ENCODE results near the gene SOCS4.
"Not testable (repeated sequence)": the region's sequence is repeated elsewhere in the genome, so short reads cannot be mapped to it uniquely, and the experiment has no call there.

The SOCS4 gene

GRCh38 chr14:55025948-55026347 lies 1.1 kb upstream of the SOCS4 start:
- Histone ChIP-seq H2AFZ (peak overlapping the region; percentile 98), H3K9me3 (ENCODE audit: control insufficient read depth, low read length) (no peaks in the 10 kb centered on the region), H3K79me2 (peaks cover 24% of the 10 kb centered on the region), H3K9ac (no peak overlapping the region), H3K27me3 (ENCODE audit: control insufficient read depth, insufficient read depth, low read length) (no peaks in the 10 kb centered on the region), H3K4me3 (ENCODE audit: low read depth, low read length) (no peak overlapping the region), H3K36me3 (ENCODE audit: control insufficient read depth, insufficient read depth, low read length) (no peaks in the 10 kb centered on the region), H3K4me1 (peaks cover 2% of the 10 kb centered on the region), H3K4me2 (ENCODE audit: low read length) (peak overlapping the region; percentile 98), H3K27ac (no peak overlapping the region)
- TF ChIP-seq, protein P1, sequence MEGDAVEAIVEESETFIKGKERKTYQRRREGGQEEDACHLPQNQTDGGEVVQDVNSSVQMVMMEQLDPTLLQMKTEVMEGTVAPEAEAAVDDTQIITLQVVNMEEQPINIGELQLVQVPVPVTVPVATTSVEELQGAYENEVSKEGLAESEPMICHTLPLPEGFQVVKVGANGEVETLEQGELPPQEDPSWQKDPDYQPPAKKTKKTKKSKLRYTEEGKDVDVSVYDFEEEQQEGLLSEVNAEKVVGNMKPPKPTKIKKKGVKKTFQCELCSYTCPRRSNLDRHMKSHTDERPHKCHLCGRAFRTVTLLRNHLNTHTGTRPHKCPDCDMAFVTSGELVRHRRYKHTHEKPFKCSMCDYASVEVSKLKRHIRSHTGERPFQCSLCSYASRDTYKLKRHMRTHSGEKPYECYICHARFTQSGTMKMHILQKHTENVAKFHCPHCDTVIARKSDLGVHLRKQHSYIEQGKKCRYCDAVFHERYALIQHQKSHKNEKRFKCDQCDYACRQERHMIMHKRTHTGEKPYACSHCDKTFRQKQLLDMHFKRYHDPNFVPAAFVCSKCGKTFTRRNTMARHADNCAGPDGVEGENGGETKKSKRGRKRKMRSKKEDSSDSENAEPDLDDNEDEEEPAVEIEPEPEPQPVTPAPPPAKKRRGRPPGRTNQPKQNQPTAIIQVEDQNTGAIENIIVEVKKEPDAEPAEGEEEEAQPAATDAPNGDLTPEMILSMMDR (IDR thresholded peaks at IDR 0.05) = no peak

GRCh38 chr14:55026441-55026792 lies 619 bp upstream of the SOCS4 start:
- Histone ChIP-seq H3K9ac (peak overlapping the region; percentile 40), H3K27me3 (ENCODE audit: control insufficient read depth, insufficient read depth, low read length) (no peaks in the 10 kb centered on the region), H2AFZ (peak overlapping the region; percentile 98), H3K9me3 (ENCODE audit: control insufficient read depth, low read length) (no peaks in the 10 kb centered on the region), H3K4me2 (ENCODE audit: low read length) (peak overlapping the region; percentile 98), H3K36me3 (ENCODE audit: control insufficient read depth, insufficient read depth, low read length) (no peaks in the 10 kb centered on the region), H3K79me2 (peaks cover 24% of the 10 kb centered on the region), H3K27ac (peak overlapping the region; percentile 80), H3K4me1 (peaks cover 2% of the 10 kb centered on the region), H3K4me3 (ENCODE audit: low read depth, low read length) (peak overlapping the region; percentile 83)
- TF ChIP-seq, protein P1 (IDR thresholded peaks at IDR 0.05) = no peak

GRCh38 chr14:55028066-55028465 lies 1.0 kb downstream of the SOCS4 start:
- Histone ChIP-seq H3K4me1 (peaks cover 2% of the 10 kb centered on the region), H3K9ac (no peak overlapping the region), H3K4me2 (ENCODE audit: low read length) (peak overlapping the region; percentile 98), H3K27ac (no peak overlapping the region), H3K36me3 (ENCODE audit: control insufficient read depth, insufficient read depth, low read length) (no peaks in the 10 kb centered on the region), H2AFZ (peak overlapping the region; percentile 98), H3K9me3 (ENCODE audit: control insufficient read depth, low read length) (no peaks in the 10 kb centered on the region), H3K27me3 (ENCODE audit: control insufficient read depth, insufficient read depth, low read length) (no peaks in the 10 kb centered on the region), H3K79me2 (peaks cover 24% of the 10 kb centered on the region), H3K4me3 (ENCODE audit: low read depth, low read length) (peak overlapping the region; percentile 83)
- TF ChIP-seq, protein P1 (IDR thresholded peaks at IDR 0.05) = no peak

DNA sequence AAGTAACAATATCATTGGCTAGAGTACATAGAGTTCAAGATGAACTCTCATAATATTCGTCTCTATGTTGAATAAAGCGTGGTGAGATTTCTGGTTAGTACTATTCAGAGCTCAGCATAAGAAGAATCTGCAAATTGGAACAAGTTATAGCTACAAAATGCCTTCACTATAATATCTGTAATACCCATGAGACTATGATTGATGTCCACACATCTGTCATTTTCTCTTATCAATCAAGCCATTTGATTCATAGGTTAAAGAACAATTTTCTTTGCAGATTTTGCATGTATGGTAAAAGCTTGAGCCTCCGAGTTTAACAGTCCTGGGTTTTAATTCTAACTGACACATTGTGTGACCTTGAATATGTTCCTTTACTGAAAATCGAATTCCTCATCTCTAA lies 1.4 kb downstream of the SOCS4 start:
- Histone ChIP-seq H3K9me3 (ENCODE audit: control insufficient read depth, low read length) (no peaks in the 10 kb centered on the region), H2AFZ (no peak overlapping the region), H3K9ac (no peak overlapping the region), H3K27ac (no peak overlapping the region), H3K4me1 (peaks cover 2% of the 10 kb centered on the region), H3K27me3 (ENCODE audit: control insufficient read depth, insufficient read depth, low read length) (no peaks in the 10 kb centered on the region), H3K79me2 (peaks cover 24% of the 10 kb centered on the region), H3K36me3 (ENCODE audit: control insufficient read depth, insufficient read depth, low read length) (no peaks in the 10 kb centered on the region), H3K4me2 (ENCODE audit: low read length) (peak overlapping the region; percentile 98), H3K4me3 (ENCODE audit: low read depth, low read length) (no peak overlapping the region)
- TF ChIP-seq, protein P1 (IDR thresholded peaks at IDR 0.05) = no peak

DNA sequence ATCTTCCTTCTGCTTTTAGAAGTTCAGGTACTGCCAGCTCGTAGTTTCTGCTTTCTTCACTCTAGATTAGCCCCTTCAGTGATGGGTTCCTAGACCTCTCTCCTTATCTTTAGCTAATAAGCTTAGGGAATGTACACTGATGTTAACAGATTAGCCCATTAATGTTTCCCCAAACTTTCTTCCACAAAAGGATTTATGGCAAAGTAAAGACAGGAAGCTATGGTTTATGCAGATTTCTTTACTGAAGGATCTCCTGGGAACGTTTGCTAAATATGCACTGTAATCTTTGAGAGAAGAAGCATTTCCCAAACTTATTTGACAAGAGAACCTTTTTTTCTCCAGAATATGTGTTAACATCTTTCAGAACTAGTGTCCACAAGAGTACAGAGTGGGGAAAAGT lies 4.2 kb downstream of the SOCS4 start:
- no peaks in the 10 kb centered on the region for H3K9me3 ChIP-seq (ENCODE audit: control insufficient read depth, low read length)
- H2AFZ ChIP-seq = no peak overlapping the region
- H3K9ac ChIP-seq = no peak overlapping the region
- TF ChIP-seq, protein P1 (IDR thresholded peaks at IDR 0.05) = no peak
- H3K4me3 ChIP-seq (ENCODE audit: low read depth, low read length) = no peak overlapping the region
- H3K4me2 ChIP-seq (ENCODE audit: low read length) = no peak overlapping the region
- peaks cover 24% of the 10 kb centered on the region for H3K79me2 ChIP-seq
- no peaks in the 10 kb centered on the region for H3K27me3 ChIP-seq (ENCODE audit: control insufficient read depth, insufficient read depth, low read length)
- H3K4me1 ChIP-seq = peaks cover 2% of the 10 kb centered on the region
- H3K36me3 ChIP-seq (ENCODE audit: control insufficient read depth, insufficient read depth, low read length) = no peaks in the 10 kb centered on the region
- H3K27ac ChIP-seq = no peak overlapping the region

DNA sequence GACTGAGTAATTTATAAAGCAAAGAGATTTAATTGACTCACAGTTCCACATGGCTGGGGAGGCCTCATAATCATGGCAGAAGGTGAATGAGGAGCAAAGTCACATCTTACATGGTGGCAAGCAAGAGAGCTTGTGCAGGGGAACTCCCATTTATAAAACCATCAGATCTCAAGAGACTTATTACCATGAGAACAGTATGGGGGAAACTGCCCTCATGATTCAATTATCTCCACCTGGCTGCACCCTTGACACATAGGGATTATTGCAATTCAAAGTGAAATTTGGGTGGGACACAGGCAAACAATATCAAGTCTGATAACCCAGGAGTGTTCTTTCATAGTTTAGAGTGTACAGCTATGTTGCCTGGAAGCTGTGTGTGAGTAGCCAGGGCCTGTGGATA lies 11.0 kb downstream of the SOCS4 start:
- not testable (repeated sequence) for H3K4me3 ChIP-seq (ENCODE audit: low read depth, low read length); H2AFZ ChIP-seq; H3K4me1 ChIP-seq; H3K27me3 ChIP-seq (ENCODE audit: control insufficient read depth, insufficient read depth, low read length); H3K4me2 ChIP-seq (ENCODE audit: low read length); H3K36me3 ChIP-seq (ENCODE audit: control insufficient read depth, insufficient read depth, low read length); H3K27ac ChIP-seq; H3K9ac ChIP-seq; H3K9me3 ChIP-seq (ENCODE audit: control insufficient read depth, low read length)
- peaks cover 13% of the 10 kb centered on the region for H3K79me2 ChIP-seq
